GM18907 (cell line): ENCODE data around the gene LDLR.
A peak's percentile ranks its signal among the peaks of the same experiment; 100 is the strongest.
"Not testable (repeated sequence)": the region's sequence is repeated elsewhere in the genome, so short reads cannot be mapped to it uniquely, and the experiment has no call there.

ENCODE experiments used
- ATAC-seq: cut with Tn5 transposase; IDR thresholded peaks from one replicate; pipeline ENCODE4 v1.9.1; 2021; ENCODE audit warnings: mild to moderate bottlenecking, moderate library complexity; ENCODE audit not compliant: unreplicated experiment

Gene LDLR

GRCh38 chr19:11138601-11139300, 49.5 kb downstream of the LDLR start:
- no peak for ATAC-seq

GRCh38 chr19:11140023-11140538, 50.8 kb downstream of the LDLR start:
- ATAC-seq, result not testable (repeated sequence)

- ATAC-seq, result no peak
Measured at GRCh38 chr19:11140896-11141295, 51.6 kb downstream of the LDLR start.

- ATAC-seq, result no peak
Measured at GRCh38 chr19:11141937-11142527, 52.8 kb downstream of the LDLR start.

- no peak for ATAC-seq
Measured at GRCh38 chr19:11142528-11143171, 53.4 kb downstream of the LDLR start.

GRCh38 chr19:11145536-11145924, 56.3 kb downstream of the LDLR start:
- ATAC-seq, result no peak

- ATAC-seq, result no peak
Measured at GRCh38 chr19:11148001-11148400, 58.7 kb downstream of the LDLR start.

GRCh38 chr19:11151181-11151580, 61.9 kb downstream of the LDLR start:
- ATAC-seq, result no peak

- ATAC-seq, result no peak
Measured at GRCh38 chr19:11152318-11153062, 63.2 kb downstream of the LDLR start.

GRCh38 chr19:11154683-11155047, 65.4 kb downstream of the LDLR start:
- ATAC-seq, result no peak

GRCh38 chr19:11155373-11156120, 66.3 kb downstream of the LDLR start, which contains the start of gene SPC24:
SPC24 (minus strand) TSS chr19:11155782; CDS start chr19:11155776, 6 bp downstream.
- peak; percentile 96 for ATAC-seq

- ATAC-seq, result no peak
Measured at GRCh38 chr19:11159598-11160439, 70.6 kb downstream of the LDLR start.

- ATAC-seq, result not testable (repeated sequence)
Measured at GRCh38 chr19:11160440-11160768, 71.1 kb downstream of the LDLR start.

- no peak for ATAC-seq
Measured at GRCh38 chr19:11164296-11164695, 75.0 kb downstream of the LDLR start.

GRCh38 chr19:11164879-11165406, 75.7 kb downstream of the LDLR start:
- no peak for ATAC-seq

GRCh38 chr19:11165486-11166030, 76.3 kb downstream of the LDLR start:
- no peak for ATAC-seq

- ATAC-seq, result no peak
Measured at GRCh38 chr19:11166281-11167142, 77.2 kb downstream of the LDLR start.

GRCh38 chr19:11168568-11168967, 79.3 kb downstream of the LDLR start:
- no peak for ATAC-seq
